ENCODE results near the gene FN3K. TPM values are rescaled to one million over a fixed set of nuclear protein-coding genes. Genes with fewer than 3 reads are reported as not detected.

FN3K gene
- total and polyA plus RNA-seq, 2 of the 13 experiments (the other 11 are each of a cell fraction or from before 2014, with no cell fraction given) = 3.5 to 12.2 TPM

GRCh38 chr17:82781894-82782274 is 46.5 kb downstream of the FN3K start (continued):
- TF ChIP-seq ZNF513 (CRISPR knock-in tag; conservative IDR thresholded peaks at IDR 0.05) = 0 out of 2 replicates have a peak, but pooled peaks have one; percentile 67
- peak; percentile 89 for TF ChIP-seq KDM3A (CRISPR knock-in tag; IDR thresholded peaks at IDR 0.05; ENCODE audit: low read depth)
- 0 out of 2 replicates have a peak, but pooled peaks have one; percentile 22 for TF ChIP-seq ZBTB49 (CRISPR knock-in tag; IDR thresholded peaks at IDR 0.05; ENCODE audit: borderline replicate concordance)
- no peak for TF ChIP-seq RNF2 (conservative IDR thresholded peaks at IDR 0.05; ENCODE audit: low read depth)
- no peak for TF ChIP-seq FOXK1 (CRISPR knock-in tag; IDR thresholded peaks at IDR 0.05; ENCODE audit: borderline replicate concordance, low read depth)
- peak; percentile 51; the same call in 1 of the 2 replicates for TF ChIP-seq KDM5B (CRISPR knock-in tag; IDR thresholded peaks at IDR 0.05; ENCODE audit: borderline replicate concordance)
- TF ChIP-seq YY1 (IDR thresholded peaks at IDR 0.05; ENCODE audit: insufficient read depth, insufficient replicate concordance, low read depth, low read length) = peak; percentile 23
- peak; percentile 79 for TF ChIP-seq ZBTB33 (CRISPR knock-in tag; IDR thresholded peaks at IDR 0.05)
- 0 out of 2 replicates have a peak, but pooled peaks have one; percentile 34 for TF ChIP-seq ZNF333 (CRISPR knock-in tag; IDR thresholded peaks at IDR 0.05; ENCODE audit: borderline replicate concordance)
- TF ChIP-seq HMGXB4 (CRISPR knock-in tag; IDR thresholded peaks at IDR 0.05; ENCODE audit: borderline replicate concordance in 1 of 2, low read depth in 1 of 2) = peak; percentile 47 to 59; a peak in 2 of 4 replicates
- TF ChIP-seq ZNF124 (CRISPR knock-in tag; IDR thresholded peaks at IDR 0.05) = 0 out of 2 replicates have a peak, but pooled peaks have one; percentile 74
- no peak for TF ChIP-seq CHD2 (IDR thresholded peaks at IDR 0.05; ENCODE audit: low read depth, low read length)
- TF ChIP-seq IRF2 (CRISPR knock-in tag; IDR thresholded peaks at IDR 0.05) = no peak
- 0 out of 2 replicates have a peak, but pooled peaks have one; percentile 7 for TF ChIP-seq CEBPG (CRISPR knock-in tag; IDR thresholded peaks at IDR 0.05)
- TF ChIP-seq USF2 (IDR thresholded peaks at IDR 0.05; ENCODE audit: low read depth, low read length) = no peak
- TF ChIP-seq USF2 (CRISPR knock-in tag; IDR thresholded peaks at IDR 0.05; ENCODE audit: borderline replicate concordance) = no peak
- 0 out of 2 replicates have a peak, but pooled peaks have one; percentile 20 for TF ChIP-seq NFKB2 (CRISPR knock-in tag; IDR thresholded peaks at IDR 0.05; ENCODE audit: borderline replicate concordance)
- no peak for TF ChIP-seq PAWR (CRISPR knock-in tag; IDR thresholded peaks at IDR 0.05; ENCODE audit: borderline replicate concordance)
- no peak for TF ChIP-seq ZBTB7A (CRISPR knock-in tag; IDR thresholded peaks at IDR 0.05)
